ENCODE data around the gene ABCA13.

The ABCA13 gene

GRCh38 chr7:48643431-48644013 is 472.3 kb downstream of the ABCA13 start:
- no peak for DNase-seq (ENCODE audit: low spot score)

- no peak for DNase-seq (ENCODE audit: low spot score)
Measured at GRCh38 chr7:48658138-48658537, 486.9 kb downstream of the ABCA13 start.

GRCh38 chr7:48660306-48660870 is 489.1 kb downstream of the ABCA13 start:
- DNase-seq (ENCODE audit: low spot score): no peak

GRCh38 chr7:48664241-48664640 is 493.0 kb downstream of the ABCA13 start:
- no peak for DNase-seq (ENCODE audit: low spot score)

GRCh38 chr7:48665353-48666135 is 494.3 kb downstream of the ABCA13 start:
- DNase-seq (ENCODE audit: low spot score): no peak

GRCh38 chr7:48667407-48667806 is 496.1 kb downstream of the ABCA13 start:
- no peak for DNase-seq (ENCODE audit: low spot score)

- DNase-seq (ENCODE audit: low spot score): no peak
Measured at GRCh38 chr7:48671656-48672055, 500.4 kb downstream of the ABCA13 start.

GRCh38 chr7:48681006-48681405 is 509.7 kb downstream of the ABCA13 start:
- DNase-seq (ENCODE audit: low spot score): no peak

GRCh38 chr7:48691788-48692187 is 520.5 kb downstream of the ABCA13 start:
- DNase-seq (ENCODE audit: low spot score): no peak

Data from CD4-positive, alpha-beta T cell treated with Interleukin-2 at 100 ng/mL for 4 hours (primary cell).